Common myeloid progenitor, CD34-positive (primary cell): ENCODE results near the gene FMO2.
"Not testable (repeated sequence)": the region's sequence is repeated elsewhere in the genome, so short reads cannot be mapped to it uniquely, and the experiment has no call there.

Experiments
- CTCF ChIA-PET: fragments of 350-600 bp; sonication (Branson Sonifier 250); formaldehyde crosslinking; loops from one replicate; lab custom pipeline; 2021; ENCODE audit warnings: antibody characterized with exemption; lab: Charles Lee
- POLR2A ChIA-PET: fragments of 350-600 bp; sonication (Branson Sonifier 250); formaldehyde crosslinking; loops from one replicate; lab custom pipeline; 2021; ENCODE audit warnings: antibody characterized with exemption; lab: Charles Lee
- DNase-seq, 3 donors: peaks; one replicate each; pipeline versions ENCODE4 v3.0.0 to v3.0.0-alpha.2; 2013
- H3K27ac ChIP-seq, 2 experiments: 1 replicate in 1 of 2; 2 replicates in 1 of 2; pipeline ENCODE4 v1.7.0; 2013; ENCODE audit warnings: inconsistent platforms in 2 of 2, low read length in 2 of 2, mild to moderate bottlenecking in 2 of 2, low read depth in 1 of 2, moderate library complexity in 1 of 2; ENCODE audit not compliant: severe bottlenecking in 2 of 2, insufficient read depth in 1 of 2, poor library complexity in 1 of 2
- H3K27me3 ChIP-seq, 5 experiments: replicated peaks in 2 of 5; 1 replicate in 3 of 5; 2 replicates in 2 of 5; pipeline versions ENCODE4 v1.6.1 to v1.7.0; 2013; ENCODE audit warnings: low read length in 4 of 5, mild to moderate bottlenecking in 2 of 5, moderate library complexity in 2 of 5, inconsistent platforms in 1 of 5; ENCODE audit not compliant: insufficient read depth in 5 of 5, control insufficient read depth in 4 of 5
- H3K36me3 ChIP-seq, 4 experiments: 1 replicate in 2 of 4; 2 replicates in 2 of 4; pipeline versions ENCODE4 v1.6.1 to v1.7.0; 2013; ENCODE audit warnings: low read length in 3 of 4, control low read depth in 1 of 4, mild to moderate bottlenecking in 1 of 4; ENCODE audit not compliant: control insufficient read depth in 4 of 4, insufficient read depth in 4 of 4
- H3K4me1 ChIP-seq, 4 experiments: 1 replicate in 3 of 4; 2 replicates in 1 of 4; pipeline versions ENCODE4 v1.6.1 to v1.7.1; 2013; ENCODE audit warnings: low read length in 3 of 4, mild to moderate bottlenecking in 3 of 4, control low read depth in 1 of 4, inconsistent platforms in 1 of 4, moderate library complexity in 1 of 4; ENCODE audit not compliant: control insufficient read depth in 4 of 4, insufficient read depth in 4 of 4; ENCODE audit errors: control extremely low read depth in 1 of 4
- H3K4me3 ChIP-seq, 7 experiments: 1 replicate in 4 of 7; 2 replicates in 3 of 7; pipeline versions ENCODE4 v1.5.1 to v1.7.0; 2013; ENCODE audit warnings: mild to moderate bottlenecking in 7 of 7, low read length in 6 of 7, moderate library complexity in 6 of 7, inconsistent platforms in 2 of 7, low read depth in 2 of 7, control low read depth in 1 of 7; ENCODE audit not compliant: insufficient read depth in 4 of 7, control insufficient read depth in 1 of 7; ENCODE audit errors: extremely low read depth in 1 of 7
- H3K9me3 ChIP-seq, 5 experiments: 1 replicate in 4 of 5; 2 replicates in 1 of 5; pipeline versions ENCODE4 v1.6.1 to v1.7.1; 2013; ENCODE audit warnings: low read length in 4 of 5, mild to moderate bottlenecking in 2 of 5, inconsistent platforms in 1 of 5, low read depth in 1 of 5, moderate library complexity in 1 of 5; ENCODE audit not compliant: control insufficient read depth in 4 of 5, insufficient read depth in 2 of 5; ENCODE audit errors: control extremely low read depth in 1 of 5
- WGBS: methylation state at CpG from one replicate; pipeline ENCODE4 v1.1.5; 2013; ENCODE audit not compliant: insufficient coverage; 5-methylcytosine and 5-hydroxymethylcytosine counted together

FMO2 gene

GRCh38 chr1:171220081-171220420, 35.0 kb downstream of the FMO2 start:
- Histone ChIP-seq H3K9me3 (no peaks in the 10 kb centered on the region), H3K27me3 (peaks cover 0 to 3% (median 0%) of the 10 kb centered on the region in 5 experiments), H3K27ac (no peak overlapping the region), H3K4me1 (no peaks in the 10 kb centered on the region), H3K4me3 (no peak overlapping the region), H3K36me3 (no peaks in the 10 kb centered on the region)
- POLR2A ChIA-PET, result no interaction called here
- CTCF ChIA-PET, result no interaction called here
- 43% methylated on average over 1 of the region's 2 CpGs for WGBS
- no peak for DNase-seq

DNA sequence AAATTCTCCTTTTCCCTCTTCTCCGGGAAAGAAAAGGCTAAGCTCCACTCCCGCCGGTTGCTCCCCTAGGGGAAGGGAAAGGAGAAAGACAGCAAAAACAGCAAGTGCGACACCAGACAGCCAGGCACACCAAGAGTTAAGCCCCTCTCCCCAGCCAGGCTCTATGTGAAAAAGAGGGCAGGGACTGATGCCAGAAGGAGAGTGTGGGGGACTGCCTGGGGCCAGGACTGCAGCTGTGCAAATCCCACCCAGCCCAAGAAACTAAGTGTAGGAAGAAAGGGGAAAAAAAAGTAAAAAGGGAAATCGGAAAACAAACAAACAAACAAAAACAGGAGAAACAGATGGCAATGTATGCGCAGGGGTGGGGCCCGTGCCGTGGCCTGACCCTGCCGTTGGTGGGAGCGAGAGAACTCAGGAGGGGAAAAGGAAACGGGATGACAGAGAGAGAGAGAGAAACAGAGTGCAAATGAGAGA, 35.5 kb downstream of the FMO2 start:
- no peak overlapping the region for H3K27ac ChIP-seq
- WGBS, result 90% methylated on average over 3 of the region's 11 CpGs
- H3K4me3 ChIP-seq, result no peak overlapping the region
- DNase-seq, result no peak
- H3K4me1 ChIP-seq, result no peaks in the 10 kb centered on the region
- no peaks in the 10 kb centered on the region for H3K9me3 ChIP-seq
- H3K27me3 ChIP-seq, result peaks cover 0 to 3% (median 0%) of the 10 kb centered on the region in 5 experiments
- ChIA-PET POLR2A (no interaction called here), CTCF (no interaction called here)
- no peaks in the 10 kb centered on the region for H3K36me3 ChIP-seq

GRCh38 chr1:171221665-171222591, 36.8 kb downstream of the FMO2 start:
- ChIA-PET POLR2A (no interaction called here), CTCF (no interaction called here)
- DNase-seq, result no peak
- 93% methylated on average over 4 of the region's 5 CpGs for WGBS
- H3K9me3 ChIP-seq, result no peaks in the 10 kb centered on the region
- H3K36me3 ChIP-seq, result no peaks in the 10 kb centered on the region
- H3K27me3 ChIP-seq, result peaks cover 0 to 3% (median 0%) of the 10 kb centered on the region in 5 experiments
- no peaks in the 10 kb centered on the region for H3K4me1 ChIP-seq
- H3K4me3 ChIP-seq, result no peak overlapping the region
- H3K27ac ChIP-seq, result no peak overlapping the region

GRCh38 chr1:171222936-171223335, 37.8 kb downstream of the FMO2 start:
- POLR2A ChIA-PET, result no interaction called here
- Histone ChIP-seq H3K36me3 (no peaks in the 10 kb centered on the region), H3K4me3 (no peak overlapping the region), H3K27me3 (peaks cover 0 to 3% (median 0%) of the 10 kb centered on the region in 5 experiments), H3K9me3 (no peaks in the 10 kb centered on the region), H3K4me1 (no peaks in the 10 kb centered on the region), H3K27ac (no peak overlapping the region)
- WGBS, result 95% methylated on average over 5 of the region's 5 CpGs
- CTCF ChIA-PET, result interaction anchor here (0.7 kb wide), 1 partner anchor 90 kb away, joined by 3 read pairs; no protein-coding TSS in a partner anchor
- no peak for DNase-seq

DNA sequence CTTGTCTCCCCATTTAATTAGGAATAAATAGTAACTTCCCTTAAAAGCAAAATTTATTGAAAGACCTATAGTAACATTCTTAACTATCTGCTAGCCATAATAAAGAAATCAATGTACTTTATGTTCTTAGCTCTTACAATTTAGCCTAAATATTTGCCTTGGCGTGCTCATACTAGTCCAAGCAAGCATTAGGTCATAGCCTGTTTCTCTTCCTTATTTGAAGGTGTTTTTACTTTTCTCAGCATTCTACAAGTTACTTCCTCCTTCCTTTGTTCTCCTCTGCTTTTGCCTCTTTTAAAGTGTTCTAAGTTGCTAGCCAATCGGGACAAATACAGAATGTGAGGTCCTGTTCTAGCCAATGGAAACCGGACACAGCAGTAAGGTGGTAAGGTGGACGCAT, 39.2 kb downstream of the FMO2 start:
- H3K4me1 ChIP-seq, CTCF ChIA-PET, H3K36me3 ChIP-seq, H3K27me3 ChIP-seq, DNase-seq, H3K27ac ChIP-seq, H3K4me3 ChIP-seq, H3K9me3 ChIP-seq, POLR2A ChIA-PET: not testable (repeated sequence)
- 94% methylated on average over 4 of the region's 4 CpGs for WGBS

DNA sequence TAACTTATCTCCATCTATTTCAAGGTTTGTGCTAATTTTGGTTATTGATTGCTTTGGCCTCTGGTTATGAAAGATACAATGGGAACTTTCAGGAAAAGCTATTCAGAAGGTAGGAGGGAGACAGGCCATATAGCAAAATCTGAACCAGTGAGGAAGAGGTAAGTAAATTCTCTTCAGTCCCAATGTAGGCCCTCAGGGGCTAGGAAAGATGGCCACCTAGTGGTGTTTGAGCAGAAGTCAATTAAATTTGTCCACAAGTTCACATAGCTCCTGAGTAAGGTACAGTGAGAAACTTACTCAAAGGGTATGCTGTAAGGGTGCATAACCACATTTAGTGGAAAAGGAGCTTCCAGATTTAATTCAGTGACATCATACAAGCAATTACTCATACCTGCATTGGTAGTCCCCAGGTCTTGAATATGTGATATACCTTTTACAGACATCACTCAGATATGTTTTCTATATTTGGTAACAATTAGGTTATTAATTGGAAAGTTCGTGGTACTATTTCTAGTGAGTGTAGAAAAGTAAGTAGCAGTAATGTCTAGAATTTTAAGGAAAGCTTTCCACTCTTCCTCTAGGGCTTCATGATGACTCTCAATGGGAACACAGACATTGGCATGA, 41.8 kb downstream of the FMO2 start:
- Histone ChIP-seq H3K27me3 (peaks cover 0 to 3% (median 0%) of the 10 kb centered on the region in 5 experiments), H3K9me3 (no peaks in the 10 kb centered on the region), H3K36me3 (no peaks in the 10 kb centered on the region), H3K4me3 (no peak overlapping the region), H3K27ac (no peak overlapping the region), H3K4me1 (no peaks in the 10 kb centered on the region)
- ChIA-PET POLR2A (interaction anchor here (0.6 kb wide), 1 partner anchor 1791 kb away, joined by 5 read pairs; no protein-coding TSS in a partner anchor), CTCF (interaction anchor here (0.6 to 2.4 kb wide), 12 partner anchors 8 to 260 kb away, joined by 3 to 9 read pairs (median 4); no protein-coding TSS in a partner anchor)
- DNase-seq, result peak; percentile 43 to 68 (median 67)
- no CpG with 5 or more reads among the region's 1 CpG for WGBS

DNA sequence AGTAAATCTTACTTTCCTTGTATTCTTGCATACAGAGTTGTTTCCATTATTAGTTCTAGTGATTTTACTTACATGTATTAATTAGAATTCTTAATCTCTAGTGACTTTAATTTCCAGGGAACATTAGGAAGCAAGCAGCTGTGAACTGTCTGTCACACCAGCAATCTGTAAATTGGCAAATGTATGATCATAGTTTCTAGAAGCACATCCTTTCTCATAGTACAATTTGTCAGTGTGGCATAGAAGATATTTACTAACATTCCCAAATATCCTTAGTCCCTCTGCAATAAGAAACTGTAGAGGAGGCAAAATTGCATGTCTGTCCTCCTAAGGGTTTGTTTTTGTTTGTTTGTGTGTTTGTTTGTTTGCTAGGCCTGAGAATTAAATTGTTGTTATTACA, 46.2 kb downstream of the FMO2 start:
- ChIA-PET CTCF (interaction anchor here (1.6 kb wide), 1 partner anchor 14 kb away, joined by 6 read pairs; no protein-coding TSS in a partner anchor), POLR2A (no interaction called here)
- no peak for DNase-seq
- H3K4me3 ChIP-seq, result no peak overlapping the region
- H3K4me1 ChIP-seq, result no peaks in the 10 kb centered on the region
- H3K36me3 ChIP-seq, result no peaks in the 10 kb centered on the region
- H3K27ac ChIP-seq, result no peak overlapping the region
- peaks cover 0 to 3% (median 2%) of the 10 kb centered on the region in 5 experiments for H3K27me3 ChIP-seq
- peaks cover 0 to under 1% (median 0%) of the 10 kb centered on the region in 5 experiments for H3K9me3 ChIP-seq
